H1 (cell line): ENCODE results near the gene FRMPD1.

Experiments
- CBX5 ChIP-seq: fragments of 300-800, 300-1000 bp; sonication (generic); IDR thresholded peaks from 2 replicates; pipeline ENCODE4 v1.7.1; 2016; ENCODE audit warnings: antibody characterized with exemption, low read length, low read depth
- GABPA ChIP-seq: IDR thresholded peaks from 2 replicates; pipeline ENCODE4 v1.6.1; 2011; ENCODE audit warnings: mild to moderate bottlenecking, low read length, moderate library complexity, borderline replicate concordance; ENCODE audit not compliant: insufficient read depth
- JUN ChIP-seq: IDR thresholded peaks from 2 replicates; pipeline ENCODE4 v1.6.1; 2011; ENCODE audit warnings: low read depth, mild to moderate bottlenecking, improper control_type of control experiment, low read length
- MAX ChIP-seq: IDR thresholded peaks from 2 replicates; pipeline ENCODE4 v1.6.1; 2012; ENCODE audit warnings: inconsistent platforms
- POLR2A ChIP-seq, 2 experiments: IDR thresholded peaks; 1 replicate in 1 of 2; 2 replicates in 1 of 2; pipeline ENCODE4 v1.6.1; 2011; ENCODE audit warnings: low read depth in 2 of 2, low read length in 2 of 2, mild to moderate bottlenecking in 2 of 2; ENCODE audit errors: control extremely low read depth in 1 of 2

DNA sequence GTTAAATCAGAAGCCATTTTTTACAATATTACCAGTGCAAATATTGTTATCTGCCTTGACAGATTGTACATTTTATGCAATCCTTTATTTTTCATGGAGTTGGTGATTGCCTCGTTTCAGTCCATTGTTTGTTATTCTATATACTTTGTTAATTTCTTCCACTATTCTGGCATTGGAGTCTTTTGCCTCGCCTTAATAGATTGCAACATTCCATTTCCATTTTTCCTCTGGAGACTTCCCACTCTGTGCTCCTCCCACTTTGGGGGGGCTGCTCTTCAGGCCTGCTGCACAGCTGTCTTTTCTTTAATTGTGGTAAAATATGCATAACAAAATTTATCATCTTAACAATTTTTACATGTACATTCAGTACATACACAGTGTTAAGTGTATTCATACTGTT is 145.5 kb downstream of the FRMPD1 start:
- TF ChIP-seq CBX5 (no peak), POLR2A (IDR thresholded peaks at IDR 0.05; ENCODE audit: control extremely low read depth in 1 of 2, low read depth in 2 of 2, low read length in 2 of 2) (no peak), GABPA (no peak), MAX (no peak), JUN (no peak)
